ENCODE measurements around the gene HOXC9. TPM values are rescaled to one million over a fixed set of nuclear protein-coding genes. Genes with fewer than 3 reads are reported as not detected.

The HOXC9 gene
- total RNA-seq, 1 experiment from 2014 or later: not detected

DNA sequence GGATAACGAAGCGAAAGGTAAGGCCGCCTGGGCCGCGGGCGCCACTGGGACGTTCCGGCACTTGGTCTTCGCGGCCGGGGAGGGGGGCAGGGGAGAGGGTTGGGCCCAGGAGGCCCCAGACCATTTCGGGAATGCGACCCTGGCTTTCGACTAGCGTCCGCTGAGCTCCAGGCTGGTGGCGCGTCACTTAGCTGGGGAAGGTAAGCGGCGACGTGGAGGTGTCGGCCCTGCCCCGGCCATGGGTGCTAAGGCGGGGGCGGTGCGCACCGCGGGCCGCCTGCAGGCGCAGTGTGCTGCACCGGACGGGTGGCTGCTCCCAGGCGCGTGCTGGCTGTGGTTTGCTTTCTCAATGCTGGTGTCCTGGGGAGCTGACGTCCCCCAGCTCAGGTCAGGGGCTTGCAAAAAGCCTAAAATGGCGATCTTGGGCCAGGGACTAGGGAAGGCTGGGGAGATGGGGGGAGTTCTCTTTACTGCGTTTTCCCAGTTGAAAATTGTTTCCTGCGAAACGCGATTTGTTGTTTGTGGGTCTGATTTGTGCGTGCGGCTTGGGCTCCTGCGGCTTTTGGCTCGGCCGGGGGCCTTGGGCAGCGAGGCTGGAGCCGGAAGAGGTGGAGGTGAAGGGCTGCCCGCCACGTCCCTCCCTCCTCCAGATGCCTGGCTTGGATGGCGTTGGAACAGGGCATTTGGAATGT lies 13.8 kb upstream of the HOXC9 start:
- Histone ChIP-seq H2BK20ac (ENCODE audit: low read depth, low read length, poor library complexity, severe bottlenecking) (no peak overlapping the region), H3T11ph (ENCODE audit: low read length) (no peak overlapping the region), H2BK120ac (ENCODE audit: low read depth, low read length, poor library complexity, severe bottlenecking) (no peak overlapping the region), H3K4ac (ENCODE audit: low read depth, low read length) (no peak overlapping the region), H3K18ac (ENCODE audit: insufficient read length, low read depth, low read length) (no peak overlapping the region), H3K56ac (ENCODE audit: insufficient read length, low read depth, low read length) (no peak overlapping the region), H4K20me1 (ENCODE audit: control insufficient read depth, insufficient read depth, insufficient read length) (no peaks in the 10 kb centered on the region), H3K23me2 (ENCODE audit: insufficient read length, low read depth, low read length, poor library complexity, severe bottlenecking) (no peaks in the 10 kb centered on the region), H3K9ac (ENCODE audit: extremely low read depth, insufficient read length, low read length) (no peak overlapping the region), H2BK12ac (ENCODE audit: insufficient read length, low read depth, low read length) (no peak overlapping the region), H2AK5ac (ENCODE audit: insufficient read length, low read length) (no peak overlapping the region), H3K14ac (ENCODE audit: insufficient read depth, low read length) (no peak overlapping the region; the same call in 1 of the 2 replicates), H2BK15ac (ENCODE audit: low read depth, low read length) (no peak overlapping the region), H2AFZ (ENCODE audit: low read length) (no peak overlapping the region), H3K23ac (ENCODE audit: insufficient read length, low read depth, low read length) (no peak overlapping the region), H3K4me2 (ENCODE audit: insufficient read depth, insufficient read length, low read length) (peak overlapping the region; percentile 10), H3K79me1 (ENCODE audit: insufficient read depth, low read depth, low read length, poor library complexity, severe bottlenecking) (no peaks in the 10 kb centered on the region), H3K79me2 (ENCODE audit: insufficient read depth, low read length) (no peaks in the 10 kb centered on the region), H3K9me3 (ENCODE audit: control insufficient read depth, low read depth, low read length) (no peaks in the 10 kb centered on the region), H4K5ac (ENCODE audit: insufficient read length, low read depth, low read length) (no peak overlapping the region), H4K8ac (replicated peaks; ENCODE audit: insufficient read length, low read depth, low read length) (no peak overlapping the region), H3K27me3 (ENCODE audit: insufficient read depth, low read length) (peaks cover 96% of the 10 kb centered on the region), H3K4me1 (ENCODE audit: insufficient read depth, low read length) (no peaks in the 10 kb centered on the region), H4K91ac (ENCODE audit: insufficient read length, low read depth, low read length) (no peak overlapping the region), H2BK5ac (ENCODE audit: insufficient read length, low read length) (no peak overlapping the region), H3K27ac (ENCODE audit: insufficient read length, low read depth, low read length) (no peak overlapping the region)
- H3K27ac Mint-ChIP-seq: no peak overlapping the region
- WGBS (ENCODE audit: extremely low coverage, insufficient read length, low lambda C conversion rate): no CpG with 5 or more reads among the region's 50 CpGs
- TF ChIP-seq, protein P1, sequence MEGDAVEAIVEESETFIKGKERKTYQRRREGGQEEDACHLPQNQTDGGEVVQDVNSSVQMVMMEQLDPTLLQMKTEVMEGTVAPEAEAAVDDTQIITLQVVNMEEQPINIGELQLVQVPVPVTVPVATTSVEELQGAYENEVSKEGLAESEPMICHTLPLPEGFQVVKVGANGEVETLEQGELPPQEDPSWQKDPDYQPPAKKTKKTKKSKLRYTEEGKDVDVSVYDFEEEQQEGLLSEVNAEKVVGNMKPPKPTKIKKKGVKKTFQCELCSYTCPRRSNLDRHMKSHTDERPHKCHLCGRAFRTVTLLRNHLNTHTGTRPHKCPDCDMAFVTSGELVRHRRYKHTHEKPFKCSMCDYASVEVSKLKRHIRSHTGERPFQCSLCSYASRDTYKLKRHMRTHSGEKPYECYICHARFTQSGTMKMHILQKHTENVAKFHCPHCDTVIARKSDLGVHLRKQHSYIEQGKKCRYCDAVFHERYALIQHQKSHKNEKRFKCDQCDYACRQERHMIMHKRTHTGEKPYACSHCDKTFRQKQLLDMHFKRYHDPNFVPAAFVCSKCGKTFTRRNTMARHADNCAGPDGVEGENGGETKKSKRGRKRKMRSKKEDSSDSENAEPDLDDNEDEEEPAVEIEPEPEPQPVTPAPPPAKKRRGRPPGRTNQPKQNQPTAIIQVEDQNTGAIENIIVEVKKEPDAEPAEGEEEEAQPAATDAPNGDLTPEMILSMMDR (conservative IDR thresholded peaks at IDR 0.05): no peak
- peaks cover 100% of the 10 kb centered on the region for H3K27me3 Mint-ChIP-seq (ENCODE audit: low read depth)
- peaks cover 3 to 11% of the 10 kb centered on the region in 2 experiments; a peak in 2 of 4 replicates for H3K4me1 Mint-ChIP-seq
- H3K9me3 Mint-ChIP-seq: peaks cover 3 to 11% of the 10 kb centered on the region in 2 experiments; a peak in 4 of 5 replicates
- DNase-seq: peak; percentile 65
- H3K4me3 Mint-ChIP-seq: peak overlapping the region in 1 of 2 experiments; percentile 60; a peak in 2 of 5 replicates
- H3K36me3 Mint-ChIP-seq (ENCODE audit: insufficient read depth in 1 of 3, low read depth in 3 of 3): no peaks in the 10 kb centered on the region; a peak in 2 of 7 replicates
